Breast epithelium (tissue), 3 donors: ENCODE data around the gene UNC50.

Source experiments
- POLR2A ChIP-seq: fragments of 450-650 bp; IDR thresholded peaks from one replicate; pipeline ENCODE4 v1.6.1; 2016; ENCODE audit warnings: antibody characterized with exemption, mild to moderate bottlenecking, moderate library complexity
- TF ChIP-seq, protein P1 (sequence below), 3 donors: fragments of 450-650 bp; IDR thresholded peaks; one replicate each; pipeline ENCODE4 v1.5.1; 2016 to 2017; ENCODE audit warnings: antibody characterized with exemption in 3 of 3, mild to moderate bottlenecking in 3 of 3, moderate library complexity in 3 of 3

DNA sequence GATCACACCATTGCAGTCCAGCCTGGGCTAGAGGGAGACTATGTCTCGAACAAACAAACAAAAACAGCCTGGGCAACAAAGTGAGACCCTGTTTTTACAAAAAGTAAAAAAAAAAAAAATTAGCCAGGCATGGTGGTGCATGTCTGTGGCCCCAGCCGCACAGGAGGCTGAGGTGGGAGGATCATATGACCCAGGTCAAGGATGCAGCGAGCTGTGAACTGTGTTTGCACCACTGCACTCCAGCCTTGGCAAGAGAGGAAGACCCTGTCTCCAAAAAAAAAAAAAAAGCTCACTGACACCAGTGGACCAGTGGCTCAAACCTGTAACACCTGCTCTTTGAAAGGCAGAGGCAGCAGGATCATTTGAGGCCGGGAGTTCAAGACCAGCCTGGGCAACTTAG, 40.1 kb downstream of the UNC50 start:
- TF ChIP-seq, protein P1, sequence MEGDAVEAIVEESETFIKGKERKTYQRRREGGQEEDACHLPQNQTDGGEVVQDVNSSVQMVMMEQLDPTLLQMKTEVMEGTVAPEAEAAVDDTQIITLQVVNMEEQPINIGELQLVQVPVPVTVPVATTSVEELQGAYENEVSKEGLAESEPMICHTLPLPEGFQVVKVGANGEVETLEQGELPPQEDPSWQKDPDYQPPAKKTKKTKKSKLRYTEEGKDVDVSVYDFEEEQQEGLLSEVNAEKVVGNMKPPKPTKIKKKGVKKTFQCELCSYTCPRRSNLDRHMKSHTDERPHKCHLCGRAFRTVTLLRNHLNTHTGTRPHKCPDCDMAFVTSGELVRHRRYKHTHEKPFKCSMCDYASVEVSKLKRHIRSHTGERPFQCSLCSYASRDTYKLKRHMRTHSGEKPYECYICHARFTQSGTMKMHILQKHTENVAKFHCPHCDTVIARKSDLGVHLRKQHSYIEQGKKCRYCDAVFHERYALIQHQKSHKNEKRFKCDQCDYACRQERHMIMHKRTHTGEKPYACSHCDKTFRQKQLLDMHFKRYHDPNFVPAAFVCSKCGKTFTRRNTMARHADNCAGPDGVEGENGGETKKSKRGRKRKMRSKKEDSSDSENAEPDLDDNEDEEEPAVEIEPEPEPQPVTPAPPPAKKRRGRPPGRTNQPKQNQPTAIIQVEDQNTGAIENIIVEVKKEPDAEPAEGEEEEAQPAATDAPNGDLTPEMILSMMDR (IDR thresholded peaks at IDR 0.05): no peak
- no peak for TF ChIP-seq POLR2A
